Stimulated activated CD8-positive, alpha-beta memory T cell treated with anti-CD3 and anti-CD28 coated beads, Interleukin-15, amount 100 ng/mL, for 4 hours (primary cell): ENCODE data around the gene ANKS1B.

Experiments used
- DNase-seq, 2 donors: peaks; one replicate each; pipeline ENCODE4 v3.0.0-alpha.2; 2020; ENCODE audit warnings: low read depth in 2 of 2

ANKS1B gene

DNA sequence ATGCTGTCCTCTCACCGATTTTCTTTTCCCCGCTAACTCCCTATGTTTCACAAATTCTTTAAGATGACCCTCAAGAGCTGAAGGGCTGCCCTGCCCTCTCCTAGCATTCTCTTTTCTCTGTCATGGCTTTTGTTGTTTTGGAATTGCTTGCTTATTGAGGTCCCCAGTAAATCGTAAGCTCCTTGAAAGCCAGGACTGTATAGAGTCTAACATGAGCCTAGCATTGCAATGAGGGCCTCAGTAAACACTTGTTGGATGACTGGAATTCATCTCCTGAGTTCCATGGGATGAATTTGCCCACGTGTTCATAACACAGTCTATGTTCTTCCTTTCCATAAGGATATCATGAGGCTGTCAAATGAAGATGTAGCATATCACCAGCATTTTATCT, 1247.4 kb downstream of the ANKS1B start:
- DNase-seq: no peak

DNA sequence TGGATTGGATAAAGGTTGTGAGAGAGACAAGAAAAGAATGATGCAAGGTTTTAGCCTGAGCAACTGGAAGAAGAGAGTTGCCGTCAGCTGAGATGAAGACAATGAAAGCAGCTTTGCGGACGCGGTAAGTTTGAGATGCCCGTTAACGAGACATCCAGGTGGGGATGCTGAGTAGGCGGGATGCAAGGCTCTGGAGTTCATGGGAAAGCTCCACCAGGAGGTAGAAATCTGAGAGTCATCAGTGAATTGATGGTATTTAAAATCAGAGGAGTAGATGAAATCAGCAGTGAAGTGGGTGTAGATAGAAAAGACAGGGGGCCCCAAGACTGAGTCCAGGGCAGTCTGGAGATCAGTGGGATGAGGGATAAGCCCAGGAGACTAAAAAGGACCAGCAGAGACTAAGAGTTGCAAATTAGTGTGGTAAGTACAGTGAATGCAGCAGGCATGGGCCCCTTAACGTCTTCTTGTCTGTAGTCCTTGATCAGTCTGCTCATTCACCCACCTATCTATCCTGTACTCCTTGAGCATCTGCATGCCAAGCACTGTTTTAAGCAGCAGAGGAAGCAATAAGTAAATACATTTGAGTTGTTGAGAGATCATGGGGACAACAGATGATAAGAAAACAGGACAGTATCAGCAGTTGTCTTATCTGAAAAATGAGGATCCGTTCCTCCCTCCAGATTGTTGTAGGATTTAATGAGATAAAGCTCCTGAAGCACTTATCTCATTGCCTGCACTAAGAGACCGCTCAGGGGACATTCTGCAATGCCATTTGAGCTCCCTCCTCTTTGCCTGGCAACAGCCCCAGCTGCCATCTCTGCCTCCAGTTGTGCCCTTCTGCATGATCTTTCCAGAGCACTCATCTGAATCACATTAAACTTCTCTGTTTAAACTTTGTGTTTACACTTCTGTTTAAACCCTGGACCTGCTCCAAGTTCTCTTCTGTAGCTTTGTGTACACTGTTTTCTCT, 1248.1 kb downstream of the ANKS1B start:
- no peak for DNase-seq

DNA sequence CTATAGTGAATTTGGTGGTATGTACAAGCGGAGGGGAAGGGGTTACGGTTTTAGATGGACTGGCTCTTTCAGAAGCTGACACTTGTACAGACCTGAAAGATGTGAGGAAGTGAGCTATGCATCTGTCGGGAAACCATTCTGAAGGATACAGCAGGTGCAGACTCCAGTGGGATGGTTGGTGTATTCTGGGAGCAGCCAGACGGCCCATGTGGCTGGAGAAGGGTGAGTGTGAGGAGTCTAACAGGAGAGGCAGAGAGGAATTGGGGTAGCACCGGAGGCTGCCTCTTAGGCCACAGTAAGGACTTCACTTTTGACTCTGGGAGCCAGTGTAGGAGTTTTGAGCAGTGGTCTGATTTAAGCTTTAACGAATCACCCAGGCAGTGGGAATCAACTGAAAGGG, 1248.9 kb downstream of the ANKS1B start:
- no peak for DNase-seq

DNA sequence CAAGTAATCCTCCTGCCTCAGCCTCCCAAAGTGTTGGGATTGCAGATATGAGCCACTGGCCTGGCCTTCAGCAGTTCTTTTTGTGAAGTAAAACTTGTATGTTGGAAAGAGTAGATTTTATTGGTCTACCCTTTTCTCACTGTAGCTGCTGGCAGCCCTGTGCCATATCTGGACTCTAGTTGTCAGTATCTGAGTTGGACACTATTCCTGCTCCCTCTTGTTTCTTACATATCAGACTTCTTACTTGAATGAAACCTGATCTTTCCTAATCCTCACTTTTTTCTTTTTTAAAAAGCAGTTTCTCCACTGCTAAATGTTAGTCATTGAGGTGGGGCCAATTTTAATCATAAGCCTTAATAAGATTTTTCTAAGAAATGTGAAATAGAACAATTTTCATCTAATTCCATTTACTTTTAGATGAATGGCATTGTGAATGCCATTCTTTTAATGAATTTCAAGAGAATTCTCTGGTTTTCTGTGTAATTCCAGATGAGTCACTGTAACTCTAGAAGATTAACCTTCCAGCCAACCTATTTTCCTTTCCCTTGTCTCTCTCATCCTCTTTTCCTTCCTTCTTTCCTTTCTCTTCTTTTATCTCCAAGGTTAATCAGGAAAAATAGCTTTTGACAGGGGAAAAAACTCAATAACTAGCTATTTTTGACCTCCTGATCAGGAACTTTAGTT, 1250.9 kb downstream of the ANKS1B start:
- no peak for DNase-seq

DNA sequence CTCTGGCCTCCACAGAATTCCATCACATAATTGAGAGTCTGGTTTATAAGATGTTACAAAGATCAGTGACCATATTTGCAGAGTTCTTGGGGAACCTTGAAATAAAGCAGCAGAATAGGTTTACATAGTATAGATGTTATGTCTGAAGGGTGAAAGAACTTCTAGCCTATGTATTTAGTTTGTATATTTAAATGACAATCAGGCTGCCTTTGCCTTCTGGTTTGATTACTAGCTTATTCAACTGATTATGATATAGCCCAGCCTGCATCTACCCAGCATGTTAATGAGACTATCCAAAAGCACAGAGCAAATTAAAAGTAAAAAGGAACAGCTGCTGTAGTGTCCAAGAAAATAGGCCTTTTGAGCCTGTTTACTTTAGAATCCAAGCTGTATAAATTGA, 1254.3 kb downstream of the ANKS1B start:
- DNase-seq: no peak

DNA sequence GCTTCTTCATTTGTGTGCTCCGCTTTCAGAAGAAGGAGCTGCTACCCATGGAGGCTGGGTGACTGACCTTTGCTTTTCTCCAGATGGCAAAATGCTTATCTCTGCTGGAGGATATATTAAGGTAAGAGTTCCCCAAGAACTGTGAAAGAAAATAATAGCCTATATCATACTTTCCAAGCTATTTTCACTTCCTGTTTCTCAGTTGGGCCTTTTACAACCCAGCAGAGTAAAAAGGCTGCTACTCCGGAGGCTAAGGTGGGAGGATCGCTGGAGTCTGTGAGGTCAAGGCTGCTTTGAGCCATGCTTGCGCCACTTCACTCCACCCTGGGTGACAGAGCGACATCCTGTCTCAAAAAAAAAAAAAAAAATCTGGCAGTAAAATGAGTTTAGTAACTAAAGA, 1257.5 kb downstream of the ANKS1B start:
- DNase-seq: no peak

DNA sequence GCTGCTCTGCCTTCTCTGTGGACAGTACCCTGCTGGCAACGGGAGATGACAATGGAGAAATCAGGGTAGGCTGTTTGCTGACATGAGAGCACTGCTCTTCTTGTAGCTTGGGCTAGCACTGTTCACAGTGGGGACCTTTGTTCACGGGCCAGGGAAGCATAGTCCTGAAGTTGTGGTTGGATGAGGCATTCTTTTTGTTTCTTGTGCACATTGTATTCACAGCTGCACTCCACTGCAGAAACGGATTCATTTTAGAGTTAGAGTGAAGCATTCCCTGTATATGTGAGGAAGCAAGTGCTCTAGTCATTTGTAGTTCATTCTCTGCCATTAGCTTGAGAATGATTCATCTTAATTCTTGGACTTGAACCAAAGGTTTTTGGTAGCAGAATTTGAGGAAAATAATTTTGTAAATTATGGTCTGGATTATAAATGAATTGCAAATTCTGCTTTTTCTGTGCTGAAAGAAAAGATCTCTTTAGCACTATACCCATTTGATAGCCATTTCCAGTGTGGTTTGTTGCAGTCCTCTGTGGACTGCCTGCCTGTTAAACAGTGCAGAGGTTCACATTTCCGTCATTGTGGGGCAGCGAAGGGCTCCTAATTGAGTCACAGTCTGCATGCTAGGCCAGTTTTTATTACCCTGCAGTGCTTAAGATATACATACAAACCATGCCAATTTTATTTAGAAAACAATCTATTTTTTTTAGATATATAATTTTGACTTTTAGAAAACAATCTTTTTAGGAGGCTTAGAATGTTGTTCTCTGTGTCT, 1259.1 kb downstream of the ANKS1B start:
- no peak for DNase-seq

DNA sequence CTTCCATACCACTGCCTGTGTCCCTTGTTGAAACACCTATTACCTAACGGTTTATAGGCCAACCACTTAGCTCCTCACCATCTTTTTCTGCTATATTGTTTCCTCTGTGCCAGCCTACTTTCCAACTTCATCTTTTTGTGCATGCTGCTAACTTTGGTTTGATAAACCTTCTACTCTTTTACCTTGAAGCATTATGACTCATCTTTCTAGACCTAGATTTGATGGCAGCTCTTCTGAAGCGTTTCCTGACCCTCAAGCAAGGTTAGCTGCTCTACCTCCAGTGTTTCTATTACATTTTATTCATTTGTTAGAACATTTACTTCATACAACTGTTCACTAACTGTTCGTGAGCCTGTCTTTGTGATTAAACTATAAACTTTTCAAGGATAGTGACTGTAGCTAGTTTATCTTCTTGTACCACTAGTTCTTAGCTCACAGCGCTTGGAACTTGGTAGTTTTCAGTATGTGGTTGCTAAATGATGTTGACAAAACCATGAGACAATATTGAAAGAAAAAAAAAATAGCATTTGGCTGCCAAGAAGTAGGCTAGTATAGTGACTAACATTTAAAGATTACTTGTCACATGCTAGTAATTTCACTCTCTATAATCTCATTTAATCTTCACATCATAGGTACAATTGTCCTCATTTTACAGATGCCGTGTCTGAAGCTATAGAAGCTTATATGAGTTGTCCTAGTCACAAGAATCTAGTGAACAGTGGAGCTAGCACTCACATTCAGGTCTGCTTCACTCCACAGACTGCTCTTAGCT, 1260.2 kb downstream of the ANKS1B start:
- DNase-seq: no peak

DNA sequence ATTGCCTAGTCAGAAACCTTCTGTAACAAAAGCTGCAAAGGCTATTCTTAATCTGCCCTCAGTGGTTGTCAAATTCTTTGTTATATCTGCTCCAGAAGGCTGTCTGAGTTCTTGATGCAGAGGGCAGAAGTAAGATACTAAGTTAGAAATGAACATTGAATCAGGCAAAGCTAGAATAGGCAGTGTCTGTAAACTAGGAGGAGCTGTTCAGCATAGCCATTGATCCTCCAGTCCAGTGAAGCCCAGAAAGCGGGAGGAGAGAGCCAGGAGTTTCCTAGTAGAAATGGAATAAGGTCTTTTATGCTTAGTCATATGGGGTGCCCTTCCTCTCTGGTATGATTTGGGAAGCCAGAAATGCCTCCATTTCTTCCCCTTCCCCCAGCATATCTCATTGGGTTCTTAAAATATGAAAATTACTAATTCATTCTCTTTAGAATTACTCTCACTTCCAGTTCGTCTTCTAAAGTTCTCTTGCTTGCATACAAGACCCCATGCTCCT, 1263.5 kb downstream of the ANKS1B start:
- no peak for DNase-seq

DNA sequence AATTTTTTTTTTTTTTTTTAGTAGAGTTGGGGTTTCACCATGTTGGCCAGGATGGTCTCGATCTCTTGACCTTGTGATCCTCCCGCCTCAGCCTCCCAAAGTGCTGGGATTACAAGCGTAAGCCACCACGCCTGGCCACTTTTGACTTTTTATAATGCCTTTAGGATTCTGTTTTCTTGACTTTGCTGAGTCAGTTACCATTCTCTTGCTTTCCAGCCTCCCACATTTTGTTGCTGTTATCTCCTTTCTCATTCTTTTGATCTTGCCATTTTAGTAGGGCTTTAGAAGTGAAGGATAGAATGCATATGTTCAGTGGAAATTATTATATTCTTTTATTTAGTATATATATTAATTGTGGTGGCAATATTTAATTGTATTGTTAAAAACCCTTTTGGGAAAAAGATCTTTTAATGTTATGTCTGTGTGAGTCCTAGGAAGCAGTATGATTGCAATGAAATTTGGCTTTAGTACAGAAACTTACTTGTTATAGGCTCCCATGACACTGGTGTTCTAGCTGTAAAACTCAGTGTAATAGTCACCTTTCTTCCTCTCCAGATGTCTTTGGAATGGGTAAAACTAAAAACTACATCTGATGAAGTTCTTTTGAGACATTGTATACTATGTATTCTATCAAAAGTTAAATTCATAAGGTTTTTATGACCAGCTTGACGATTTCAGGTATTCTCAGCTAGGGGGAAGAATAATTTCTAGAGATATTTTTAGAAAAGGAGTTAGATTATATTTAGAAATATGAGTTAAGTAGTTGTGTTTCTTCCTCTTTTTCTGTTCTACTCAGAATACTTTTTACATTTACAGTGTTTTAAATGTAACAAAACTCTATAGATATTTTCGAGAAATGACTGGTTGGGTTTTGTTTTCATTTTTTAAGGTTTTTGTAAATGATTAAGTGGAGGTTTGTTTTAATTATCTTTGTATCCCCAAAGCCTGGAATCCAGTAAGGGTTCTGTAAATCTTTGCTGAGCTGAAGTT, 1264.9 kb downstream of the ANKS1B start:
- DNase-seq: no peak

DNA sequence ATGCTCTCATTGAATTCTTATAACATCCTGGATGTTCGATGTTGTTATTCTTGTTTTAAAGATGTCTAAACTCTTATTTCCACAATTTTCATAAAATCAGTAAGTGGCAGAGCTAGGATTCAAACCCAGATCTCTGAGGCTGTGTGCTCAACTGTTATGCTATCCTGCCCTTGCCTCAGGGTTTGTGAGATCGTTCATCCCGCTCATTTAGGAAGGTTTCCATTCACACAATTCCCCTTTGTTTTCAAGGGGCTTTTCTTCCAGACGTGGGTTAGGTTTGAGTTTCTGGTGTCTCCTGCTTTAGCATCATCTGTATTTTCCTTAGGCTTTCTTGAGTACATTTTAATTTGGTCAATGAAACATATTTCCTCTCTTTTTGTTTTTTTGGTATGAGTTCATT, 1270.3 kb downstream of the ANKS1B start:
- no peak for DNase-seq

DNA sequence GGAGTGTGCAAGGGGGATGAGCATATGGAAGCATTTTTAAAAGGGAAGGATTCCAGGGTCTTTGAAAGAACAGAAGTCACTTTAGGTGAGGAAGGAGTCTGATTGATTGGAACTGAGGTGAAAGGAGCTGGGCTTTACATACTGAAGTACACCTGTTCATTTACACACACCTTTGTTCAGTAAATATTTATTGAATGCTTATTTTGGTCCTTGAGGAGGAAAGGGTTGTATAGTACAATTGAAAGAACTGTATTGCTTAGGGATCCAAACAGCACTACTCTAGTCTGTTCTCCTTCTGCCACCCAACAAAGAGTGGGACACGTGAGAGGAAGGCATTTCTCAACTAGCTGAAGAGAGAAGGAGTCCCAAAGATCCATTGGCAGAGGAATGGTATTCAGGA, 1275.7 kb downstream of the ANKS1B start:
- no peak for DNase-seq

DNA sequence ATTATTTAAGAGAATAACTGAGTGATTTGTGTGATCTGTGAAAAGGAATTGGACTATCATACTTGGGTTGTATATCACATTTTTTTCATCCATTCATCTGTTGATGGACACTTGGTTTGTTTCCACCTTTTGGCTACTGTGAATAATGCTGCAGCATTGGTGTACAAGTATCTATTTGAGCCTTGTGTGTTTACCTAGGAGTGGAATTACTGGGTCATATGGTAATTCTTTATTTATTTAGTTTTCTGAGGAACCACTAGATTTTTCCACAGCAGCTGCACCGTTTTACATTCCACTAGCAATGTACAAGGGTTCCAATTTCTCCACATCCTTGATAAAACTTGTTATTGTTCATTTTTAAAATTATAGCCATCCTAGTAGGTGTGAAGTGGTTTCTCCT, 1283.6 kb downstream of the ANKS1B start:
- no peak for DNase-seq

DNA sequence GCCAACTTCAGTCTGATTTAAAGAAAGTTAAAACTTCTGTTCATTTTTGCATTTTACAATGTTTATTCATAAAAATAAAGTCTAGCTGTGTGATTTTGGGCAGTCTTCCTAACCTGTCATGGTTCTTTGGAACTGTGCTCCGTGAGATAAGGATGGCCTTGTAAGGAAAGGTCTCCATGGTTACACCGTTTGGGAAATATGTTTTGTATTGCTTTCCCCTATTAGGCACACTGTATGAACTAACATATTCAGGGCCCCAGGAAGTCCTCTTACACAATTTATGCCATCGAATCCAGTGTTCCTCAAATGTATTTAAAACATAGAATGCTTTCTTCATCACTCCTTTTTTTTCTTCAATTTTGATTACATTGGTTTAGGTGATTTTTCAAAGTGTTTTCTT, 1285.2 kb downstream of the ANKS1B start:
- no peak for DNase-seq

DNA sequence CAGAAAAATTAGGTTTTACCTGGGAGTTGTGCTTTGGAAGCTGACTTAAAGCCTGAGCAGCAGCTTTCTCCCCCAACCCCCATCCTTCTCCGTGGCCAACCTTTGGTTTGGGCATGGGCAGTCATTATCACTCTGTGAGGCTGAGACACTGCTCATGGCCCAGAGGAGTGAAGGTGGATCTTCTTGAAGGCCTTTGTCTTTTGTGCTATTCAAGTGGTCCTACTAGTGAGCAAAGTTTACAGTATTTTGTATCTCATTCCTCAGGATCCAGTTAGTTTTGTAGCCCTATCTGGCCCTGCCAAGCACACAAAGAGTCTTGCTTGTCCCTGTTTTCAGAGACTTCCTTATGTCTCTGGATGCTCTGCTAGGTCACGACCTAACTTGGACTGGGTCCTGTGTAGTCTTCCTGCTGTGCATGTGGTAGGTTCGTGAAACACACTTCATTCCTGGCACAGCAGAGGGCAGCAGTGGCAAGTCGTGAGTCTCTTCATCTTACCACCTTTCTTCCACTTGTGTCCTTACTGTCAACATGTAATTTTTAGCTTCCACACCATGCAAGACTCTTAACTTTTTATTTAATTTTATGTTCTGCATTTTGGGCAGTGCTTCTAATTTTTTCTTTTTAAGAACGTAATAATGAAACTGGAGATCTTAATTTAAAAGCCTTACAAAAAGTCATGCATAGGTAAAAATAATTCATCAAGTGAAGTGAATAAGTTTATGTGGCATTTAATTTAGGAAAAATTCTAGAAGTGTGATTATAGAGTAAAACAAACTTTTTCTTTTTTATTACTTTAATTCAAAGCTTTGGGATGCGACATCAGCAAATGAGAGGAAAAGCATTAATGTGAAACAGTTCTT, 1285.9 kb downstream of the ANKS1B start:
- no peak for DNase-seq

DNA sequence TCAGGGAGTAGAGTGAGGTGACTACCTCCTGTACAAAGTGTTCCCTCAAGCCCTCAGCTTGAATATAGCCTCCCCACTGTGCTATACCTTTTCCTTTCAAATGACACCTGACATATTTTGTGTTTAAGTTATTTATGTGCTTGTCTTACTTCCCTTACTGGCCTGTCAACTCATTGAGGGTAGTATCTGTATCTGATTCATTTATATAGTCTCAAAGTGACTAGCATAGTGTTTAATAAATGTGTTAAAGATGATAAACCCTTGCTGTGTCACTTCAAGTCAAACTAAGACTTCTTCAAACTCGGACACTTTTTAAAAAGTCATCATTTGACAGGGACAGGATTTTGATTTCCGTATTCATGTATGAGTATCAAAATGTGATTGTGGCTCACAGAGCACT, 1287.5 kb downstream of the ANKS1B start:
- no peak for DNase-seq

DNA sequence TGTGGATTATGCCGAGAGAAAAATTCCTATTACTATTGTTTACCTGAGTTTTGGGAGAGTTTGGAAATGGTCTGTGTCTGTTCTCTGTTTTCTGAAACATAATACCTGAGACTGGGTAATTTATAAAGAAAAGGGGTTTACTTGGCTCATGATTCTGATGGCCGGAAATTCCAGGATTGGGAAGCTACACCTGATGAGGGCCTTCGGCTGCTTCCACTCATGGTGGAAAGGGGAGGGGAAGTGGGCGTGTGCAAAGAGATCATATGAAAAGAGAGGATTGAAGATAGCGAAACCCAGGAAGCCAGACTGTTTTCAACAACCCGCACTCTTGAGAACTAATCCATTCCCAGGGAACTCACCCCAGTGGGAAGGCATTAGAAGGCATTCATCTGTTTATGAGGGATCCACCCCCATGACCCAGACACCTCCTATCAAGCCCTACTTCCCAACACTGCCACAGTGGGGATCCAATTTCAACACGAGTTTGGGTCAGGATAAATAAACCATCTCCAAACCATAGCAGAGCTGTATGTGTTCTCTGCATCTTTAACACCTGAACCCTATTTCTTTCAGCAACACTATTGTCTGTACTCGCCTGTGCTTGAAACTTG, 1288.6 kb downstream of the ANKS1B start:
- DNase-seq: no peak

DNA sequence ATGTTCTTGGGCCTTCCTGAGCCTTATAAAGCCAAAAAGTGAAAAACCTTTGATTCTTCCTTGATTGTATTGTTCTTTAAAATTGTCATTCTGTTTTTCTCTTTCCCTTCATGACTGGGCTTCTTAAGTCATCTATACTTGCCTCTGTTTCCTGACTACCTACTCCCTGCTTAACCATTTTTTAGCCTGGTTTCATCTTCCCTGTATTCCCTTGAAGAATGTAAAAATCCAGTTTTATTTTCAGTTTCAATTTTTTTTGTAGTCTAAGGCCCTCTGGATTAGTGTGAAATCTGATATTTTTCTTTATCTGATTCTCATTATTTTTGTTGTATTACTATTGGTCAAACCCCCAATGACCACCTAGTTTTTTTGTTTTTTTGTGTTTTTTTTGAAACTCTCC, 1293.4 kb downstream of the ANKS1B start:
- DNase-seq: no peak

DNA sequence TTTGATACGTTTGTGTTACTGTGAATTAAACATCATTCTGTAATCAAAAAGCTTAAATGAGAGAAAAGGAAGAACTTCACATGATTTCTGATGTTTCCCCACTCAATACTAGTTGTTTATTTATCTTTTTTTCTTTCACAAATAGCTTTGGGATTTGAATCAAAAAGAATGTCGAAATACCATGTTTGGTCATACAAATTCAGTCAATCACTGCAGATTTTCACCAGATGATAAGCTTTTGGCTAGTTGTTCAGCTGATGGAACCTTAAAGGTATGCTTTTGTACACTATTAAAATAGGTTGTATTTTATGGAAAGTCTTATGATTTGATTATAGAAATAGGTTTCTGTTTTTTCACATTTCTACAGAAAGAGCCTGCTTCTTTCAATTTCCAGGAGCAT, 1298.1 kb downstream of the ANKS1B start:
- DNase-seq: no peak
